ENCODE data around the gene MRPL55. TPM values are rescaled to one million over a fixed set of nuclear protein-coding genes. Genes with fewer than 3 reads are reported as not detected.

Gene MRPL55
- total RNA-seq, 1 donor = 51.4 TPM

GRCh38 chr1:228081578-228082213, 27.4 kb downstream of the MRPL55 start:
- no peak for TF ChIP-seq CTCF (IDR thresholded peaks at IDR 0.05; ENCODE audit: extremely low read depth, low read depth, low read length)
- Histone ChIP-seq H4K20me1 (ENCODE audit: insufficient read depth, low read length) (peaks cover 77% of the 10 kb centered on the region), H3K4me1 (ENCODE audit: insufficient read depth, low read length) (peaks cover 33% of the 10 kb centered on the region), H3K27me3 (ENCODE audit: insufficient read depth, low read length) (no peaks in the 10 kb centered on the region), H3K27ac (ENCODE audit: low read depth, low read length) (peak overlapping the region; percentile 91), H3K79me2 (ENCODE audit: insufficient read depth, low read length) (peaks cover 73% of the 10 kb centered on the region), H2AFZ (ENCODE audit: low read length) (peak overlapping the region; percentile 75), H3K9me3 (ENCODE audit: low read depth, low read length) (no peaks in the 10 kb centered on the region), H3K36me3 (ENCODE audit: insufficient read depth, low read length) (peaks cover 6% of the 10 kb centered on the region), H3K4me2 (ENCODE audit: insufficient read depth, low read length) (peak overlapping the region; percentile 93), H3K4me3 (ENCODE audit: insufficient read depth, low read length) (peak overlapping the region; percentile 94)
- peak; percentile 91 for DNase-seq (ENCODE audit: insufficient read length, low spot score, missing footprints)

- Histone ChIP-seq H3K4me2 (ENCODE audit: insufficient read depth, low read length) (peak overlapping the region; percentile 93), H3K4me1 (ENCODE audit: insufficient read depth, low read length) (peaks cover 27% of the 10 kb centered on the region), H3K9me3 (ENCODE audit: low read depth, low read length) (no peaks in the 10 kb centered on the region), H3K79me2 (ENCODE audit: insufficient read depth, low read length) (peaks cover 67% of the 10 kb centered on the region), H3K36me3 (ENCODE audit: insufficient read depth, low read length) (peaks cover 6% of the 10 kb centered on the region), H3K27me3 (ENCODE audit: insufficient read depth, low read length) (no peaks in the 10 kb centered on the region), H2AFZ (ENCODE audit: low read length) (no peak overlapping the region), H3K27ac (ENCODE audit: low read depth, low read length) (peak overlapping the region; percentile 30), H3K4me3 (ENCODE audit: insufficient read depth, low read length) (peak overlapping the region; percentile 94), H4K20me1 (ENCODE audit: insufficient read depth, low read length) (peaks cover 77% of the 10 kb centered on the region)
- peak; percentile 88 for DNase-seq (ENCODE audit: insufficient read length, low spot score, missing footprints)
- TF ChIP-seq CTCF (IDR thresholded peaks at IDR 0.05; ENCODE audit: extremely low read depth, low read depth, low read length) = no peak
These were observed 28.0 kb downstream of the MRPL55 start for GRCh38 chr1:228081144-228081543.

GRCh38 chr1:228079601-228080263, 29.4 kb downstream of the MRPL55 start:
- Histone ChIP-seq H3K79me2 (ENCODE audit: insufficient read depth, low read length) (peaks cover 53% of the 10 kb centered on the region), H3K36me3 (ENCODE audit: insufficient read depth, low read length) (peaks cover 2% of the 10 kb centered on the region), H3K4me2 (ENCODE audit: insufficient read depth, low read length) (no peak overlapping the region), H3K9me3 (ENCODE audit: low read depth, low read length) (no peaks in the 10 kb centered on the region), H2AFZ (ENCODE audit: low read length) (no peak overlapping the region), H4K20me1 (ENCODE audit: insufficient read depth, low read length) (peaks cover 71% of the 10 kb centered on the region), H3K4me1 (ENCODE audit: insufficient read depth, low read length) (peaks cover 13% of the 10 kb centered on the region), H3K4me3 (ENCODE audit: insufficient read depth, low read length) (no peak overlapping the region), H3K27me3 (ENCODE audit: insufficient read depth, low read length) (no peaks in the 10 kb centered on the region), H3K27ac (ENCODE audit: low read depth, low read length) (no peak overlapping the region)
- no peak for TF ChIP-seq CTCF (IDR thresholded peaks at IDR 0.05; ENCODE audit: extremely low read depth, low read depth, low read length)
- no peak for DNase-seq (ENCODE audit: insufficient read length, low spot score, missing footprints)

GRCh38 chr1:228079013-228079412, 30.1 kb downstream of the MRPL55 start:
- no peak overlapping the region for H3K27ac ChIP-seq (ENCODE audit: low read depth, low read length)
- no peak for TF ChIP-seq CTCF (IDR thresholded peaks at IDR 0.05; ENCODE audit: extremely low read depth, low read depth, low read length)
- no peak overlapping the region for H2AFZ ChIP-seq (ENCODE audit: low read length)
- peaks cover 68% of the 10 kb centered on the region for H4K20me1 ChIP-seq (ENCODE audit: insufficient read depth, low read length)
- H3K4me2 ChIP-seq (ENCODE audit: insufficient read depth, low read length) = no peak overlapping the region
- H3K79me2 ChIP-seq (ENCODE audit: insufficient read depth, low read length) = peaks cover 46% of the 10 kb centered on the region
- DNase-seq (ENCODE audit: insufficient read length, low spot score, missing footprints) = no peak
- no peaks in the 10 kb centered on the region for H3K27me3 ChIP-seq (ENCODE audit: insufficient read depth, low read length)
- H3K36me3 ChIP-seq (ENCODE audit: insufficient read depth, low read length) = no peaks in the 10 kb centered on the region
- peaks cover 8% of the 10 kb centered on the region for H3K4me1 ChIP-seq (ENCODE audit: insufficient read depth, low read length)
- no peak overlapping the region for H3K4me3 ChIP-seq (ENCODE audit: insufficient read depth, low read length)
- H3K9me3 ChIP-seq (ENCODE audit: low read depth, low read length) = no peaks in the 10 kb centered on the region

All from osteoblast (primary cell).